HCT116 (cell line): Measurements from ENCODE around the gene MLLT11.

Experiments
- ATF3 ChIP-seq: IDR thresholded peaks from 2 replicates; pipeline ENCODE4 v1.6.1; 2012
- CTCF ChIP-seq, 3 experiments: fragments of 200-600 bp in 1 of 3; sonication (generic) in 1 of 3; IDR thresholded peaks in 2 of 3; conservative IDR thresholded peaks in 1 of 3; 2 replicates each; pipeline ENCODE4 v1.5.1; 2012 to 2017; ENCODE audit warnings: low read depth in 2 of 3, low read length in 2 of 3, antibody characterized with exemption in 1 of 3, borderline replicate concordance in 1 of 3, control low read depth in 1 of 3, mild to moderate bottlenecking in 1 of 3, mixed read lengths in 1 of 3, mixed run types in 1 of 3, moderate library complexity in 1 of 3; ENCODE audit not compliant: insufficient read depth in 1 of 3
- EZH2phosphoT487 ChIP-seq: fragments of 200-600 bp; IDR thresholded peaks from 2 replicates; pipeline ENCODE4 v1.6.1; 2018; ENCODE audit warnings: antibody characterized with exemption, borderline replicate concordance
- POLR2A ChIP-seq: IDR thresholded peaks from 2 replicates; pipeline ENCODE4 v1.7.0; 2011; ENCODE audit warnings: borderline replicate concordance; ENCODE audit not compliant: insufficient read depth, insufficient read length; ENCODE audit errors: extremely low read depth
- POLR2AphosphoS5 ChIP-seq: IDR thresholded peaks from 2 replicates; pipeline ENCODE4 v1.6.1; 2011; ENCODE audit warnings: mild to moderate bottlenecking, low read depth, low read length, moderate library complexity
- SRF ChIP-seq: IDR thresholded peaks from 2 replicates; pipeline ENCODE4 v1.6.1; 2012; ENCODE audit warnings: low read depth
- TCF7L2 ChIP-seq: IDR thresholded peaks from 2 replicates; pipeline ENCODE4 v1.7.0; 2011; ENCODE audit warnings: borderline replicate concordance, inconsistent platforms; ENCODE audit not compliant: insufficient read depth, insufficient read length; ENCODE audit errors: extremely low read depth
- YY1 ChIP-seq: IDR thresholded peaks from 2 replicates; pipeline ENCODE4 v1.6.1; 2011; ENCODE audit warnings: low read length, low read depth, moderate library complexity, mild to moderate bottlenecking; ENCODE audit not compliant: insufficient replicate concordance; ENCODE audit errors: extremely low read depth
- ZFX ChIP-seq: fragments of 450-650 bp; IDR thresholded peaks from 2 replicates; pipeline ENCODE4 v1.6.1; 2017

DNA sequence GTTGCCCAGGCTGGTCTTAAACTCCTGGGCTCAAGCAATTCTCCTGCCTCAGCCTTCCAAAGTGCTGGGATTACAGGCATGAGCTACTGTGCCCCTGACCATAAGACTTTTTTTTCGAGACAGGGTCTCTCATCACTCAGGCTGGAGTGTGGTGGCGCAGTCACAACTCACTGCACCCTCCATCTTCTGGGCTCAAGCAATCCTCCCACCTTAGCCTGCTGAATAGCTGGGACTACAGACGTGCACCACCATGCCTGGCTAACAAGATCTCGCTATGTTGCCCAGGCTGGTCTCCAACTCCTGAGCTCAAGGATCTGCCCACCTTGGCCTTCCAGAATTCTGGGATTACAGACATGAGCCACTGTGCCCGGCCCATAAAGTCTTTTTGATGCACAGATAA, 10.7 kb upstream of the MLLT11 start:
- TF ChIP-seq CTCF (IDR thresholded peaks at IDR 0.05 in 2 of 3, conservative IDR thresholded peaks at IDR 0.05 in 1 of 3; ENCODE audit: borderline replicate concordance in 1 of 3, insufficient read depth in 1 of 3, low read depth in 2 of 3, low read length in 2 of 3) (no peak), ZFX (no peak), YY1 (no peak), POLR2AphosphoS5 (0 out of 2 replicates have a peak, but pooled peaks have one; percentile 10), EZH2phosphoT487 (no peak), POLR2A (no peak), ATF3 (no peak), SRF (no peak), TCF7L2 (no peak)
